Measurements from ENCODE around the gene SOD2.

DNA sequence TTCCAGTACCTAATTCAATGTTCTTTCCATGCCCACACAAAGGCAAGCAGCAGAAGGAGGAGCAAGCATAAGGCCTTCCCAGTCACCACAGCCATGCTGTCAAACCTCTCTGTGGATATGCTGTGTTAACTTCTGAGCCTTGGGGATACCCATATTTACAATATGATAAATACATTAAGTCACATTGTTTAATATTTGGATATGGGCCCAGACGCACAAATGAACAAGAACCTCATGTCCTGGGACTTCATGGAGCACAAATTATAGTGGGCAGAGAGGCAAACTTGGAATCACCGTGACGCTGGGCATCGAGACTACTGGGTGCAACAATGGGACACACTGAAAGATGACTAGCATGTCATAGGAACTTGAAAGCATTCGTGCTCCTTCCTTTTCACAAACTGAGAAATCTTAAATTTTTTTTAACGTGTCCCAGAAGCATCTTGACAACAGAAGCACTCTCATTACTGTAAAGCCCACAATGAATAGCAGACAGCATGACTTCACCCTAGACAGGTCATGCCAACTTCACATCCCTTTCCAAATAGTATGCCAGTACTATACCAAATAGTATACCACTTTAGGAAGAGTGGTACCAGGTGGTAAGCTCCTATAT lies 16.0 kb downstream of the SOD2 start:
- TF ChIP-seq, protein P1, sequence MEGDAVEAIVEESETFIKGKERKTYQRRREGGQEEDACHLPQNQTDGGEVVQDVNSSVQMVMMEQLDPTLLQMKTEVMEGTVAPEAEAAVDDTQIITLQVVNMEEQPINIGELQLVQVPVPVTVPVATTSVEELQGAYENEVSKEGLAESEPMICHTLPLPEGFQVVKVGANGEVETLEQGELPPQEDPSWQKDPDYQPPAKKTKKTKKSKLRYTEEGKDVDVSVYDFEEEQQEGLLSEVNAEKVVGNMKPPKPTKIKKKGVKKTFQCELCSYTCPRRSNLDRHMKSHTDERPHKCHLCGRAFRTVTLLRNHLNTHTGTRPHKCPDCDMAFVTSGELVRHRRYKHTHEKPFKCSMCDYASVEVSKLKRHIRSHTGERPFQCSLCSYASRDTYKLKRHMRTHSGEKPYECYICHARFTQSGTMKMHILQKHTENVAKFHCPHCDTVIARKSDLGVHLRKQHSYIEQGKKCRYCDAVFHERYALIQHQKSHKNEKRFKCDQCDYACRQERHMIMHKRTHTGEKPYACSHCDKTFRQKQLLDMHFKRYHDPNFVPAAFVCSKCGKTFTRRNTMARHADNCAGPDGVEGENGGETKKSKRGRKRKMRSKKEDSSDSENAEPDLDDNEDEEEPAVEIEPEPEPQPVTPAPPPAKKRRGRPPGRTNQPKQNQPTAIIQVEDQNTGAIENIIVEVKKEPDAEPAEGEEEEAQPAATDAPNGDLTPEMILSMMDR (IDR thresholded peaks at IDR 0.05; ENCODE audit: low read depth, low read length), result no peak
- TF ChIP-seq MYC (IDR thresholded peaks at IDR 0.05; ENCODE audit: low read depth, low read length) (no peak), POLR2A (IDR thresholded peaks at IDR 0.05; ENCODE audit: extremely low read depth, insufficient read length) (no peak)

All from NB4 (cell line).